DMS153 (cell line): ENCODE measurements around the gene SFXN5.

Source experiments
- DNase-seq: peaks from one replicate; lab custom pipeline; 2025; lab: John Stamatoyannopoulos, UW

Gene SFXN5

GRCh38 chr2:73020657-73021370 is 50.7 kb downstream of the SFXN5 start:
- DNase-seq = no peak

GRCh38 chr2:73020306-73020656 is 51.2 kb downstream of the SFXN5 start:
- DNase-seq = no peak

GRCh38 chr2:73018188-73018825 is 53.2 kb downstream of the SFXN5 start:
- DNase-seq = no peak

- DNase-seq = no peak
Observed at GRCh38 chr2:73013936-73014335, 57.6 kb downstream of the SFXN5 start.

- DNase-seq = no peak
Observed at GRCh38 chr2:73009177-73009839, 62.2 kb downstream of the SFXN5 start.

- DNase-seq = no peak
Observed at GRCh38 chr2:73008766-73009135, 62.8 kb downstream of the SFXN5 start.

GRCh38 chr2:73007991-73008765 is 63.3 kb downstream of the SFXN5 start:
- no peak for DNase-seq

- no peak for DNase-seq
Observed at GRCh38 chr2:73006969-73007710, 64.4 kb downstream of the SFXN5 start.

- no peak for DNase-seq
Observed at GRCh38 chr2:73004889-73005596, 66.5 kb downstream of the SFXN5 start.

GRCh38 chr2:73004466-73004865 is 67.0 kb downstream of the SFXN5 start:
- DNase-seq = no peak

GRCh38 chr2:73003027-73003426 is 68.5 kb downstream of the SFXN5 start:
- no peak for DNase-seq

GRCh38 chr2:73000808-73001570 is 70.5 kb downstream of the SFXN5 start:
- no peak for DNase-seq

GRCh38 chr2:72999729-73000725 is 71.5 kb downstream of the SFXN5 start:
- DNase-seq = no peak

GRCh38 chr2:72998724-72999123 is 72.8 kb downstream of the SFXN5 start:
- DNase-seq = no peak

GRCh38 chr2:72998234-72998651 is 73.3 kb downstream of the SFXN5 start:
- DNase-seq = no peak

GRCh38 chr2:72996117-72996502 is 75.4 kb downstream of the SFXN5 start:
- no peak for DNase-seq

- DNase-seq = no peak
Observed at GRCh38 chr2:72995430-72996116, 75.9 kb downstream of the SFXN5 start.

GRCh38 chr2:72994991-72995380 is 76.5 kb downstream of the SFXN5 start:
- DNase-seq = no peak
